ENCODE measurements around the gene AGXT2.
"Not testable (repeated sequence)": the region's sequence is repeated elsewhere in the genome, so short reads cannot be mapped to it uniquely, and the experiment has no call there.

The AGXT2 gene

DNA sequence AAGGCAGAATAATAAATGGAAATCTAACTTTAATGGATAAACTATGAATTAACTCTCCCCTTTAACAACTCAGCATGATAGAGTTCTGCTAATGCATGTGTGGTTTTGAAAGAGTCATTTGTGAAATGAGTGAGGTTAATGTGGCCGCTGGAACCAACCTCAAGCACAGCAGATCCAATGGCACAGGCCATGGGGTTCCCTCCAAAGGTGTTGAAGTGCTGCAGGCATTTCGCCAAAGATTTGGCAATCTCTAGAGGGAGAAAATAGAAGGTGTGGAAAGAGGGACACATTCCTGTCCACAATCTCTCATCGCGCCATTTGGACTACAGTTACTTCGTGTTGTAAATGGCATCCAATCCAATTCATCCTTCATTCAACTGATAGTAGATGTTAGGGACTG is 35.0 kb downstream of the AGXT2 start:
- no peak for DNase-seq (ENCODE audit: low read depth)

DNA sequence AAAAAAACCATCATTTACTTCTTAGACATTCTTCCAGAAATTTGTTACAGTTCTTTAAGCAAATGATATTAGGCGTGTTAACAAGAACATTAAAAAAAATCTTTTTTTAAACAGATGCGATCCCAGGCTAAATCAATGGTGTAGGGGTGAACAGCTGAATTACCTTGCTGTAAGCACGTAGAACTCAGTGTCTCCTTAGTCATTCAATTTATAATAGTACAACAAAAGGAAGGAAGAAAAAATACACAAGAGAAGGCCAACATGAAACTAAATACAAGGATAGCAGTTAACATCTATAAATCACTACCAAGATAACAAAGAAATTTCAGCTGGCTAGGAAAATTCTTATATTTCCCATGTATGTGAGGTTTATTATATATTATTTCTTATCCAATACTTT is 35.4 kb downstream of the AGXT2 start:
- no peak for DNase-seq (ENCODE audit: low read depth)

DNA sequence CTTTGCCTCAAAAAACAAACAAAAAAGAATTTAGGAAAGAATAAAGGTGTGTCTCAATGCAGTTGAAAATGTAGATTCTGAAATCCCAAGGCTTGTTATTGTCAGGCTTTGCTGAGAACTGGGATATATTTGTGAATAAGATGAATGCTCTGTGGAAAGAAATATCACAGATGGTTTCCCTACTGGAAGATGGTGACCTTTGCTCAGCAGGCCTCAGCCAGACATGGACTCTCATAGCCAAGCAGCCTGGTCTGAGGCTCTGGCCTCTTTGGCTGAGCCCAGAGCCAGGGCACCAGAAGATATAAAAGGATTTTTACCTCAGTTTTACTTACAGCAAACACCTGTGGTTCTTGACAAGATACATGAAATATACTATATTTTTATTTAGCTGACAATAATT is 37.1 kb downstream of the AGXT2 start:
- DNase-seq (ENCODE audit: low read depth) = no peak

DNA sequence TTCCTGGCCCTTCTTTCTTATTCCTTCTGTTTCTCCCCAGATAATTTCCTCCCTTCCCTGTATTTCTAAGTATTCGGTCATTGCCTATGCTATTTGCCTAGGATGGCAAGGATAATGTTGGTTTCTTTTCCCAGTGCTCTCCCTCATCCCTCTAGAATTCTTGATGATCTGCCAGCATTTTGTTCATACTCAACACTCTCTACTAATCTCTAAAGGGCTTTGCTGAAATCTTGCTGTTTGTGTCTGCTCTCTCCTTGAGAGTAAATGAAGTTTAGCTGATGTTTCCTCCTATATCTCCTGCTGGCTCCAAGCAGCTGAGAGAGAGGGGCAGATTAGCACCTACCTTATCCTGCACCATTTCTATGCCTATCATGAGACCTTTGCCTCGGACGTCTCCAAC is 38.1 kb downstream of the AGXT2 start:
- DNase-seq (ENCODE audit: low read depth) = no peak

DNA sequence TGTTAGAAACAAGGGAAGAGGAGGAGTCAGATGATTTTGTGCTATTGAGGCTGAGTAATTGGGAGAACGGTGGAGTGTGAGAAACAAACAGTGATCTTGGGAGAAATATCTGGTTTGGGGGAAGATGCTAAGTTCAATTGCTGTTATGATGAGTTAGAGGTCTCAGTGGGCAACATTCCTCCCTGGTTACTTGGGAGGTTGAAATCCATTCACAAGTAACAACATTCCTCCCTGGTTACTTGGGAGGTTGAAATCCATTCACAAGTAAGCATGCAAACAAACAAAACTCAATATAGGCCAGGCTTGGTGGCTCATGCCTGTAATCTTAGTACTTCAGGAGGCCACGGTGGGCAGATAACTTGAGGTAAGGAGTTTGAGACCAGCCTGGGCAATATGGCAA is 38.7 kb downstream of the AGXT2 start:
- DNase-seq (ENCODE audit: low read depth) = no peak

- DNase-seq (ENCODE audit: low read depth) = no peak
Measured at GRCh38 chr5:35004771-35005170, 43.0 kb downstream of the AGXT2 start.

DNA sequence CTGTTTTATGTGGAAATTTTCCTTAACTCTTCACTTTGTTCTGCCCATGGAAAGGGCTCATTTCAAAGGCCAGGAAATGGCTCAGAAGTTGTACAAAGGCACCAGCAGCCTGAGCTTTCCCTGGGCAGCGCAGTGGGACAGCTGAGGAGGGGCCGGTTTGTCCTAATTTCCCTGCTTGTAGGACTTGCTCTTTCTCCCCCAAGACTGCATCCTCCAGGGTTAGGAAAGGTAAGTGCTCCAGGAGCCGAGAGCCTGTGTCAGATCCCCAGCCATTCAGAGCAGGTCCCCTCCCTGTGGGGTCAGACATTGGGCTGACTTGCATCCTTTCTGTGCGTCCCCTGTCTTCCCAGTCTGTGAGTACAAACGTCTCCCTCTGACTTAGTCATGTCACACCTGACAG is 43.5 kb downstream of the AGXT2 start:
- DNase-seq (ENCODE audit: low read depth) = no peak

- DNase-seq (ENCODE audit: low read depth) = peak; percentile 26
Measured at GRCh38 chr5:35003018-35003957, 44.5 kb downstream of the AGXT2 start.

GRCh38 chr5:35002459-35002858 is 45.3 kb downstream of the AGXT2 start:
- no peak for DNase-seq (ENCODE audit: low read depth)

- DNase-seq (ENCODE audit: low read depth) = no peak
Measured at GRCh38 chr5:35001842-35002241, 45.9 kb downstream of the AGXT2 start.

- no peak for DNase-seq (ENCODE audit: low read depth)
Measured at GRCh38 chr5:34998058-34998789, 49.5 kb downstream of the AGXT2 start.

- DNase-seq (ENCODE audit: low read depth) = no peak
Measured at GRCh38 chr5:34996261-34996660, 51.5 kb downstream of the AGXT2 start.

DNA sequence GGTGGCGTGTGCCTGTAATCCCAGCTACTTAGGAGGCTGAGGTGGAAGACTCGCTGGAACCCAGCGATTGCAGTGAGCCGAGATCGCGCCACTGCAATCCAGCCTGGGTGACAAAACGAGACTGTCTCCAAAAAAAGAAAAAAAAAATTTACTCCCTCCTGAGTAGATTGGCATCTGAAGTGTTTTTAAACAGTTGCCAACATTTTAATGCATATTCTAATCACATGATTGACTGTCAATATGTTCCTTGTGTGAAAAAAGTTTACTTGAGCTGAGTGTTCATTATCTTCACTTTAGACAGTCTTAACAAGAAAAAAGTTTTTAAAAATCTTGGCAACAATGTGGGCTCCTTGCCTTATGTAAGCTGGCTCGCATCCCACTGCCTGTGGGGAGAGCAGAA is 53.8 kb downstream of the AGXT2 start:
- DNase-seq (ENCODE audit: low read depth) = no peak

DNA sequence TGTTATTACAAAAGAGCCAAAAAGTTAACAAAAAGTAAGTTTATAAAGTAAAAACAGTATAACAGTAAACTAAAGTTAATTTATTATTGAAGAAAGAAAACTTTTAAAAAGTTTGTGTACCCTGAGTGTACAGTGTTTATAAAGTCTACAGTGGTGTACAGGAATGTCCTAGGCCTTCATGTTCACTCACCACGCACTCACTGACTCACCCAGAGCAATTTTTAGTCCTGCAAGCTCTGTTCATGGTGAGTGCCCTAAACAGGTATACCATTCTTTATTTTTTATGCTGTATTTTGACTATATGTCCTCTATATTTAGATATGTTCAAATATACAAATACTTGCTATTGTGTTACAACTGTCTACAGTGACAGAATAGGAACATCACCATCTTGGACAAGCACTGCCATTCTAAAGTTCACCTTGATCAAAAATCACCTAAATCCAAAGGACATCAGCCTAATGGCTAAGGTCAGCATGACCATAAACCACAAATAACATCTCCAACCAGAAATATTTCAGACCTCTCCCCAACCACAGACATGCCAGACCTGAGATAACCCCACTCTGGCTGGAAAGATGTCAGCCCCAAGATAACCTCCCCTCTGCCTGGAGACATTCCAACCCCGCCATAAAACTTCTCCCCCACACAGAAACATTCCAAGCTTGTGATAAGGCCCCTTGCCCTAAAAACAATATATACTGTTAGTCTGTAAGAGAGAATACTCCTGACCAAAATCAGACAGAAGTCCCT is 56.1 kb downstream of the AGXT2 start:
- DNase-seq (ENCODE audit: low read depth) = no peak

DNA sequence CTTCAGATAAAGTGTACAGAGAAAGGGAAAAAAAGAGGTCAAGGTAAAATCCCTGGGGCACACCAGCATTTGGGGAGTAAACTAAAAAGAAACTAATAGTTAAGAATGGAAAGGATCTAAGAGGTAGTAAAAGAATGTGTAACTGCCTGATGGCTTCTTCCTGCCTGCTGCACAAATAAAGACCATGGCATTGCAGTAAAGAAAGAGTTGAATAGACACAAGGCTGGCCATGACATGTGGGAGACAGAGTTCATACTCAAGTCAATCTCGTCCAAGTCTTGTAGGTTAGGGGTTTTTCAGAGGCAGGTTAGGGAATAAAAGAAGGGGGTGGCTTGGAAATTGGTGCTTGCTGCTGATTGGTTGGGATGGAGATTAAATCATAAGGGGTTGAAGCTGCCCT is 60.8 kb downstream of the AGXT2 start:
- no peak for DNase-seq (ENCODE audit: low read depth)

DNA sequence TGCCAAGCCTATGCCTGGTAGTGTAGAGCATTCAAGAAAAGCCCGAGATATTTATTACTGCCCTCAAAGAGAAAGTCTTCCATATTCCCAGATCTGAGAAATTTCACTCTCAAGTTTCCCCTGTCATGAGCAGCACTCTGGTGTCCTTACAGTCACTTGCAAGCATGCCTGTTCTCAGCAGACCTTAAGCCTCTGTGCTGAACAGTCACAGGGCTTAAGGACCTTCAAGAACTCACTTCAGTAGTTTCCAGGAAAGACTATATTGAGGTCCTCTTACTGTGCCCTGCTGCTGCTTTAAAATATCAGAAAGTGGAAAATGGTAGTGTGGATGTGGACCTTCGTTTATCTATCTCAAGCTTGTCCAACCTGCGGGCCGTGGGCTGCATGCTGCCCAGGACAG is 64.9 kb downstream of the AGXT2 start:
- no peak for DNase-seq (ENCODE audit: low read depth)

DNA sequence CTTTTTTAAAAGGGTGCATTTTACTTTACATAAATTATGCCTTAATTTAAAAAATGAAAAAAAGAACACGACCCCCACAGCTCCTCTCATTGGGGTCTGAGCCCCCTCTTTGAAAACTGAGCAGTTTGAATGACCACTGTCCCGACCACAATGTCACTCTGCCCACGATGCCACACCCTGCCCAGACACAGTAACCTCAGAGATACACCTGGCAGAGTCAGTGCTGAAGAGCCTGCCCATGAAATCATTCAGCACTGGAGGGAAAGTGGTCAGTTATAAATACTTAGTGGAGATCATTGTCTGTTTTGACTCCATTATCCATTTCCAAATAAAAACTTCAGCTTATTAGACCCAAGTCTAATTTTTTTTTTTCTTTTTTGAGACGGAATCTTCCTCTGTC is 69.1 kb downstream of the AGXT2 start:
- DNase-seq (ENCODE audit: low read depth) = no peak

GRCh38 chr5:34977934-34978613 is 69.7 kb downstream of the AGXT2 start:
- no peak for DNase-seq (ENCODE audit: low read depth)

GRCh38 chr5:34976347-34976746 is 71.4 kb downstream of the AGXT2 start:
- DNase-seq (ENCODE audit: low read depth) = no peak

DNA sequence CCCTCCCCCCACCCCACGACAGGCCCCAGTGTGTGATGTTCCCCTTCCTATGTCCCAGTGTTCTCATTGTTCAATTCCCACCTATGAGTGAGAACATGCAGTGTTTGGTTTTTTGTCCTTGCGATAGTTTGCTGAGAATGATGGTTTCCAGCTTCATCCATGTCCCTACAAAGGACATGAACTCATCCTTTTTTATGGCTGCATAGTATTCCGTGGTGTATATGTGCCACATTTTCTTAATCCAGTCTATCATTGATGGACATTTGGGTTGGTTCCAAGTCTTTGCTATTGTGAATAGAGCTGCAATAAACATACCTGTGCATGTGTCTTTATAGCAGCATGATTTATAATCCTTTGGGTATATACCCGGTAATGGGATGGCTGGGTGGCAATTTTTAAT is 76.1 kb downstream of the AGXT2 start:
- DNase-seq (ENCODE audit: low read depth) = not testable (repeated sequence)

- DNase-seq (ENCODE audit: low read depth) = no peak
Measured at GRCh38 chr5:34970552-34970951, 77.2 kb downstream of the AGXT2 start.

DNA sequence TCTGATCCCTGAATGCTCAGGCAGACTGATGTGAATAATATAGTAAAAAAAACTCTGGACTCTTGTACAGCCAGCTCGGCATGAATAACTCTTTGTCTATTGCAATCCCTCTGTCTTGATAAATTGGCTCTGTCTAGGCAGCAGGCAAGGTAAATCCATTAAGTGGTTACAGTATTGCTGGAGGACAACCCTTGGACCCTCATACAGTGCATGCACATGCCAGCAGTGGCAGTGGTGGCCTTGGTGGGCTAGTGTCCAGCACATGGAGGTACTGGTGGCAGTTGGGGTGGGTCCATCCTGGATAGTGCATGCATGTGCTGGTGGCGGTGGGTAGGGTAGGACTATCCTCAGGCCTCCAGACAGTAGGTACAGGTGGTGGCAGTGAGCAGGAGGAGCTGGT is 79.5 kb downstream of the AGXT2 start:
- DNase-seq (ENCODE audit: low read depth) = no peak
